ENCODE data around the gene ECT2. TPM values are rescaled to one million over a fixed set of nuclear protein-coding genes. Genes with fewer than 3 reads are reported as not detected.

ECT2 gene, protein sequence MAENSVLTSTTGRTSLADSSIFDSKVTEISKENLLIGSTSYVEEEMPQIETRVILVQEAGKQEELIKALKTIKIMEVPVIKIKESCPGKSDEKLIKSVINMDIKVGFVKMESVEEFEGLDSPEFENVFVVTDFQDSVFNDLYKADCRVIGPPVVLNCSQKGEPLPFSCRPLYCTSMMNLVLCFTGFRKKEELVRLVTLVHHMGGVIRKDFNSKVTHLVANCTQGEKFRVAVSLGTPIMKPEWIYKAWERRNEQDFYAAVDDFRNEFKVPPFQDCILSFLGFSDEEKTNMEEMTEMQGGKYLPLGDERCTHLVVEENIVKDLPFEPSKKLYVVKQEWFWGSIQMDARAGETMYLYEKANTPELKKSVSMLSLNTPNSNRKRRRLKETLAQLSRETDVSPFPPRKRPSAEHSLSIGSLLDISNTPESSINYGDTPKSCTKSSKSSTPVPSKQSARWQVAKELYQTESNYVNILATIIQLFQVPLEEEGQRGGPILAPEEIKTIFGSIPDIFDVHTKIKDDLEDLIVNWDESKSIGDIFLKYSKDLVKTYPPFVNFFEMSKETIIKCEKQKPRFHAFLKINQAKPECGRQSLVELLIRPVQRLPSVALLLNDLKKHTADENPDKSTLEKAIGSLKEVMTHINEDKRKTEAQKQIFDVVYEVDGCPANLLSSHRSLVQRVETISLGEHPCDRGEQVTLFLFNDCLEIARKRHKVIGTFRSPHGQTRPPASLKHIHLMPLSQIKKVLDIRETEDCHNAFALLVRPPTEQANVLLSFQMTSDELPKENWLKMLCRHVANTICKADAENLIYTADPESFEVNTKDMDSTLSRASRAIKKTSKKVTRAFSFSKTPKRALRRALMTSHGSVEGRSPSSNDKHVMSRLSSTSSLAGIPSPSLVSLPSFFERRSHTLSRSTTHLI
- 58.3 to 78.7 TPM (median 69.0 TPM) in 5 replicates for total RNA-seq (2022; extraction: Qiagen RNA extraction)

DNA sequence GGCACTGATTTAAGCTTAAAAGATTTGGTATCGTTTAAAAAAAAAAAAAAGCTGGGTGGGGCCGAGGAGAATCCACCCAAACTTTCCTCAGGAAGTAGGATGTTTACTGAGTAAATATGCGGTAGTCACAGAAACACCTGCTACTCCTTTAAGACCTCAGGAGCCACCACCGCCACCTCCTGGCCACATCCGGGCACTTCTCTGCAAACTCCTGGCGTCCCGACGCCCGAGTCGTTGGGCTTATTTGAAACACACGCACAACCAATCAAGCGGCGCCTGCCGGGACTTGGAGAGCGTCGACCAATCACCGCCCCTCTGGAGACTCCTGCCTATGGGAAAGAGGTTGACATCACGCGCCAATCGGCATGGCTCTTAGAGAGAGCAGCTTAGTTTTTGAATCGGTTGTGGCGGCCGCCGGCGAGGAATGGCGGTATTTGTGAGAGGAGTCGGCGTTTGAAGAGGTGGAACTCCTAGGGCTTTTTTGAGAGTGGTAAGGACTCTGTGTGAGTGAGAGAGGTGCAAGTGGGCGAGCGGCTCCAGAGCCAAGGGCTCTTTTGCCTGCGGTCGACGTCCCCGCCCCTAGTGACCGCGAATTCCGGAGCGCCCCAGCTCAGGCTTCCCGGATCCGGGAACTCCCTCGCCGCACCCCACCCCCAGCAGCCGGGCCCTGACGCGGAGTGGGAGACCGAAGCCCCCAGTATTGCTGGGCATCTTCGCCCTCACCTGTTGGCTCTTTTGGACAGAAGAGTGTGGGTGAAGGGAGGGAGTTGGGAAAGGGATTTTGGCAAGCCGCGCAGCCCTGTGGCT, at the start of gene ECT2:
ECT2 (plus strand) TSS at position 359 of the 807 bp plus-strand sequence. CDS start 3,805 bp downstream, outside the sequence.

GRCh38 chr3:172710664-172711453, 39.7 kb upstream of the ECT2 start, which contains the start of gene NCEH1:
NCEH1 (minus strand) TSS chr3:172711067; CDS start chr3:172710984, 83 bp downstream.

Other genes starting within 250 kb of the ECT2 start
- 0.08 to 0.15 TPM (median 0.14 TPM) in 3 of 5 replicates, not detected in the others for gene TNFSF10, start 227.3 kb upstream of the ECT2 start, total RNA-seq (2022; extraction: Qiagen RNA extraction)
- 29.6 to 35.3 TPM (median 32.9 TPM) in 5 replicates for gene NCEH1, start 39.7 kb upstream of the ECT2 start, total RNA-seq (2022; extraction: Qiagen RNA extraction)